ACC112 (cell line): ENCODE measurements around the gene IL1RAP.
"Not testable (repeated sequence)": the region's sequence is repeated elsewhere in the genome, so short reads cannot be mapped to it uniquely, and the experiment has no call there.

ENCODE experiments used
- H2AFZ ChIP-seq: fragments of 200-600 bp; sonication (generic); one replicate; pipeline ENCODE4 v1.6.0; 2017; ENCODE audit warnings: antibody characterized with exemption, low read length; ENCODE audit not compliant: unreplicated experiment
- H3K27ac ChIP-seq: fragments of 200-600 bp; sonication (generic); 2 replicates; pipeline ENCODE4 v1.5.1; 2014; ENCODE audit warnings: low read depth, mild to moderate bottlenecking, antibody characterized with exemption, low read length, moderate library complexity
- H3K27me3 ChIP-seq: fragments of 200-600 bp; sonication (generic); 2 replicates; pipeline ENCODE4 v1.6.1; 2014; ENCODE audit warnings: mild to moderate bottlenecking, antibody characterized with exemption, low read length, moderate library complexity, mixed read lengths; ENCODE audit not compliant: insufficient read depth
- H3K36me3 ChIP-seq: fragments of 200-600 bp; sonication (generic); 2 replicates; pipeline ENCODE4 v1.6.1; 2016; ENCODE audit warnings: mild to moderate bottlenecking, antibody characterized with exemption, low read length, moderate library complexity, mixed read lengths; ENCODE audit not compliant: insufficient read depth
- H3K4me1 ChIP-seq: fragments of 200-600 bp; sonication (generic); one replicate; pipeline ENCODE4 v1.6.1; 2016; ENCODE audit warnings: low read length, mixed read lengths; ENCODE audit not compliant: insufficient read depth, unreplicated experiment, control insufficient read depth
- H3K4me3 ChIP-seq: fragments of 200-600 bp; sonication (generic); 2 replicates; pipeline ENCODE4 v1.5.1; 2014; ENCODE audit warnings: mild to moderate bottlenecking, low read depth, low read length
- H3K79me2 ChIP-seq: fragments of 200-600 bp; sonication (generic); one replicate; pipeline ENCODE4 v1.6.0; 2016; ENCODE audit warnings: low read length; ENCODE audit not compliant: control insufficient read depth, unreplicated experiment, insufficient read depth

The IL1RAP gene, protein sequence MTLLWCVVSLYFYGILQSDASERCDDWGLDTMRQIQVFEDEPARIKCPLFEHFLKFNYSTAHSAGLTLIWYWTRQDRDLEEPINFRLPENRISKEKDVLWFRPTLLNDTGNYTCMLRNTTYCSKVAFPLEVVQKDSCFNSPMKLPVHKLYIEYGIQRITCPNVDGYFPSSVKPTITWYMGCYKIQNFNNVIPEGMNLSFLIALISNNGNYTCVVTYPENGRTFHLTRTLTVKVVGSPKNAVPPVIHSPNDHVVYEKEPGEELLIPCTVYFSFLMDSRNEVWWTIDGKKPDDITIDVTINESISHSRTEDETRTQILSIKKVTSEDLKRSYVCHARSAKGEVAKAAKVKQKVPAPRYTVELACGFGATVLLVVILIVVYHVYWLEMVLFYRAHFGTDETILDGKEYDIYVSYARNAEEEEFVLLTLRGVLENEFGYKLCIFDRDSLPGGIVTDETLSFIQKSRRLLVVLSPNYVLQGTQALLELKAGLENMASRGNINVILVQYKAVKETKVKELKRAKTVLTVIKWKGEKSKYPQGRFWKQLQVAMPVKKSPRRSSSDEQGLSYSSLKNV

GRCh38 chr3:190513409-190514370 is at the start of gene IL1RAP:
Gene IL1RAP (plus strand): TSS chr3:190514085. CDS start chr3:190564290, 50,205 bp downstream.
- Histone ChIP-seq H3K4me1 (peaks cover 34% of the 10 kb centered on the region), H2AFZ (peak within 1 kb of the TSS; percentile 83), H3K27me3 (no peaks in the 10 kb centered on the region), H3K36me3 (no peaks in the 10 kb centered on the region), H3K27ac (peak within 1 kb of the TSS; percentile 66), H3K79me2 (peaks cover 43% of the 10 kb centered on the region), H3K4me3 (peak within 1 kb of the TSS; percentile 93)

DNA sequence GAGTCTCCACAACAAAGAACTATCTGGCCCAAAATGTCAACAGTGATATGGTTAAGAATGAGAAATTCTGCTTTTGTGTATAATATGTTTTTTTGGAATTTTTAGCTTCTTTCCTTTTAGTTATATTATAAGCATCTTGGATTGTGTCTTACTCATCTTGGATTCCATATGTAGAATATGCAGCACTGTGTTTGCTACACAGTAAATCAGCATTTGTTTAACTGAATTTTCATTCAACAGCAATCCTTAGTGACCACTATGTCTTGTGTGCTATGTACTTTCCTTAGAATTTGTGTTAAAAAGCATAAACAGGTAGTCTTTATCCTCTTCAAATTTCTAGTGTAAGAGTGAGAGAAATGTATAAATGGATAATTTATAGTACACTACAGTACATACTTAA is 46.0 kb upstream of the IL1RAP start:
- Histone ChIP-seq H2AFZ (no peak overlapping the region), H3K36me3 (no peaks in the 10 kb centered on the region), H3K4me3 (no peak overlapping the region), H3K27me3 (no peaks in the 10 kb centered on the region), H3K79me2 (no peaks in the 10 kb centered on the region), H3K4me1 (no peaks in the 10 kb centered on the region), H3K27ac (no peak overlapping the region)

DNA sequence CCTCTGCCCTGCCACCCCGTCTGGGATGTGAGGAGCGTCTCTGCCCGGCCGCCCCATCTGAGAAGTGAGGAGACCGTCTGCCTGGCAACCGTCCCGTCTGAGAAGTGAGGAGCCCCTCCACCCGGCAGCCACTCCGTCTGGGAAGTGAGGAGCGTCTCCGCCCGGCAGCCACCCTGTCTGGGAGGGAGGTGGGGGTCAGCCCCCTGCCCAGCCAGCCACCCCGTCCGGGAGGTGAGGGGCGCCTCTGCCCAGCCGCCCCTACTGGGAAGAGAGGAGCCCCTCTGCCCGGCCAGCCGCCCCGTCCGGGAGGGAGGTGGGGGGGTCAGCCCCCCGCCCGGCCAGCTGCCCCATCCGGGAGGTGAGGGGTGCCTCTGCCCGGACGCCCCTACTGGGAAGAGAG is 40.6 kb upstream of the IL1RAP start:
- not testable (repeated sequence) for H3K79me2 ChIP-seq, H3K27me3 ChIP-seq, H3K36me3 ChIP-seq, H3K4me1 ChIP-seq, H3K4me3 ChIP-seq, H2AFZ ChIP-seq, H3K27ac ChIP-seq

DNA sequence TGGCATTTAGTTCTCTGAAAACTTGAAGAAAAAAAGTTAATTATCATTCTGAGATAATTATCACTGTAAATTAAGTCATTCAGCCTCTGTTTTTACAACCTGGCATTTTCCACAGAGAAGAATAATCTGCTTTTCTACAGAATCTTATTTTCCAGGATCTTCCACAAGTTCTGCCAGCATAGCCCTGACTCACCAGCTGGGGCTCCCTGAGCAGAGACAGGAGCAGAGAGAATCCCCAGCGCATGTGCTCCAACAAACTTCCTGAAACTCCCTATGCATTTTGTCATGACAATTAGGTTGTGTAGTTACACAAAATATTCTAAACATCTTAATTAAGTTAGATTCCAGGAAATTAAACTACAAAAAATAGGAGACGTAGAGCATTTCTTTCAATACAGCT is 32.1 kb upstream of the IL1RAP start:
- Histone ChIP-seq H3K79me2 (no peaks in the 10 kb centered on the region), H3K27me3 (no peaks in the 10 kb centered on the region), H3K36me3 (no peaks in the 10 kb centered on the region), H3K4me3 (no peak overlapping the region), H3K4me1 (no peaks in the 10 kb centered on the region), H2AFZ (peak overlapping the region; percentile 45), H3K27ac (no peak overlapping the region)

- Histone ChIP-seq H3K27ac (no peak overlapping the region), H3K79me2 (no peaks in the 10 kb centered on the region), H3K36me3 (no peaks in the 10 kb centered on the region), H3K4me1 (no peaks in the 10 kb centered on the region), H3K27me3 (no peaks in the 10 kb centered on the region), H2AFZ (no peak overlapping the region), H3K4me3 (no peak overlapping the region)
Observed at GRCh38 chr3:190485830-190486532, 27.9 kb upstream of the IL1RAP start.

- Histone ChIP-seq H3K4me3 (no peak overlapping the region), H2AFZ (no peak overlapping the region), H3K27me3 (no peaks in the 10 kb centered on the region)
Observed at GRCh38 chr3:190486533-190486864, 27.4 kb upstream of the IL1RAP start.

GRCh38 chr3:190486908-190487607 is 26.8 kb upstream of the IL1RAP start:
- Histone ChIP-seq H3K27ac (no peak overlapping the region), H3K27me3 (no peaks in the 10 kb centered on the region)

More at GRCh38 chr3:190486533-190486864, 27.4 kb upstream of the IL1RAP start:
- no peaks in the 10 kb centered on the region for H3K36me3 ChIP-seq
- no peaks in the 10 kb centered on the region for H3K79me2 ChIP-seq
- no peaks in the 10 kb centered on the region for H3K4me1 ChIP-seq
- H3K27ac ChIP-seq, result no peak overlapping the region

DNA sequence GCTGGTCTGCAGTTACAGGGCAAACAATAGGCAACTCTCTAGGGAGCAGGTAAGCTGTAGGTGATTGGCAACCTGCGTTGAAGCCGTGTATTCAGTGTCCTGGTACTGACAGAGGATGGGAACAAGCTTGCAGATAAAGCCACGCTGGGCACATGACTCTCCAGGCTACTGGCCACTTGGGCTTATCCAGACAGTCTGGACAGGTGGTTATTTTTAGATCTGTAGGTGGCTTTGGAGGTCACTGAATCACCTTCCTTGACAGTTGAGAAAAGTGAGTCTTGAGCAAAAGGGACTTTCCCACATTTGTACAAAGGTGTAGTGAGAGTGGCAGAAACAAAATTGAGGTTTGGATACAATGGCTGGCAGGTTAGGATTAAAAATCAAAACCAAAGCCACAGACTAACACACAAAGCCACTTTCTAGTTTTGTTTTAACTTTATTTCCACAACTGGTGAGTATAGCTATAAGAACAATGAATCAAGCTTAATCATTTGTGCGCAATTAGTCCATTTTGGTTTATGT is 22.3 kb upstream of the IL1RAP start:
- Histone ChIP-seq H3K4me3 (no peak overlapping the region), H2AFZ (no peak overlapping the region), H3K4me1 (peaks cover 20% of the 10 kb centered on the region), H3K27ac (no peak overlapping the region), H3K36me3 (no peaks in the 10 kb centered on the region), H3K79me2 (no peaks in the 10 kb centered on the region), H3K27me3 (no peaks in the 10 kb centered on the region)

More at GRCh38 chr3:190486908-190487607, 26.8 kb upstream of the IL1RAP start:
- Histone ChIP-seq H3K4me3 (no peak overlapping the region), H3K79me2 (no peaks in the 10 kb centered on the region), H2AFZ (no peak overlapping the region), H3K4me1 (no peaks in the 10 kb centered on the region), H3K36me3 (no peaks in the 10 kb centered on the region)

- H3K36me3 ChIP-seq, result no peaks in the 10 kb centered on the region
- H3K27ac ChIP-seq, result no peak overlapping the region
- no peaks in the 10 kb centered on the region for H3K27me3 ChIP-seq
- H2AFZ ChIP-seq, result no peak overlapping the region
- H3K79me2 ChIP-seq, result no peaks in the 10 kb centered on the region
- no peak overlapping the region for H3K4me3 ChIP-seq
- H3K4me1 ChIP-seq, result peaks cover 25% of the 10 kb centered on the region
Observed at GRCh38 chr3:190492129-190492528, 21.8 kb upstream of the IL1RAP start.
